Caco-2 (cell line): Measurements from ENCODE around the gene ISL2. TPM values are rescaled to one million over a fixed set of nuclear protein-coding genes. Genes with fewer than 3 reads are reported as not detected.

Experiments used
- BruUV-seq: library from RNA; stranded (reverse); fragments of 400-500 nt; replicated peaks from 2 replicates; lab custom pipeline; 2021; lab: Mats Ljungman, UMichigan
- CTCF ChIA-PET: fragments of 300-600 bp; sonication (Branson Sonifier 250); formaldehyde crosslinking; loops from one replicate; lab custom pipeline; 2022; ENCODE audit warnings: antibody characterized with exemption; lab: Charles Lee
- POLR2A ChIA-PET: fragments of 300-600 bp; sonication (Branson Sonifier 250); formaldehyde crosslinking; loops from one replicate; lab custom pipeline; 2022; ENCODE audit warnings: antibody characterized with exemption; lab: Charles Lee
- DNase-seq, 2 experiments: peaks; one replicate each; pipeline versions ENCODE4 v3.0.0 to v3.0.0-alpha.2; 2020 to 2022
- H3K27me3 ChIP-seq: replicated peaks from 2 replicates; pipeline ENCODE4 v1.6.0; 2011; ENCODE audit warnings: low read length; ENCODE audit not compliant: control insufficient read depth, insufficient read depth
- H3K36me3 ChIP-seq: 2 replicates; pipeline ENCODE4 v1.5.1; 2011; ENCODE audit warnings: low read length; ENCODE audit not compliant: control insufficient read depth, insufficient read depth
- H3K4me1 ChIP-seq: fragments of 250-450 bp; sonication (Bioruptor Pico); 2 replicates; pipeline ENCODE4 v1.5.1; 2020; ENCODE audit warnings: mild to moderate bottlenecking
- H3K4me3 ChIP-seq: 2 replicates; pipeline ENCODE4 v1.5.1; 2011; ENCODE audit warnings: low read depth, mild to moderate bottlenecking, control low read depth, low read length
- H3K9me3 ChIP-seq: fragments of 250-450 bp; sonication (Bioruptor Pico); 2 replicates; pipeline ENCODE4 v1.5.1; 2020; ENCODE audit warnings: mild to moderate bottlenecking, moderate library complexity
- H3K27ac Mint-ChIP-seq: one replicate; pipeline ENCODE4 v1.8.0; 2022; ENCODE audit warnings: mixed read lengths; ENCODE audit not compliant: unreplicated experiment
- H3K27me3 Mint-ChIP-seq: one replicate; pipeline ENCODE4 v1.8.0; 2022; ENCODE audit warnings: mixed read lengths; ENCODE audit not compliant: insufficient read depth, unreplicated experiment
- H3K36me3 Mint-ChIP-seq: one replicate; pipeline ENCODE4 v1.8.0; 2022; ENCODE audit warnings: mild to moderate bottlenecking, mixed read lengths; ENCODE audit not compliant: insufficient read depth, unreplicated experiment
- H3K4me1 Mint-ChIP-seq: one replicate; pipeline ENCODE4 v1.8.0; 2022; ENCODE audit warnings: low read depth, mixed read lengths; ENCODE audit not compliant: unreplicated experiment
- H3K4me3 Mint-ChIP-seq: one replicate; pipeline ENCODE4 v1.8.0; 2022; ENCODE audit warnings: mild to moderate bottlenecking, moderate library complexity, mixed read lengths; ENCODE audit not compliant: unreplicated experiment
- H3K9me3 Mint-ChIP-seq: one replicate; pipeline ENCODE4 v1.8.0; 2022; ENCODE audit warnings: mixed read lengths; ENCODE audit not compliant: unreplicated experiment
- CTCF ChIP-seq, 2 experiments: fragments of 200-600 bp in 1 of 2; IDR thresholded peaks; 1 replicate in 1 of 2; 2 replicates in 1 of 2; pipeline versions ENCODE4 v1.5.1 to v1.8.0; 2011 to 2022; ENCODE audit warnings: antibody characterized with exemption in 1 of 2, control low read depth in 1 of 2, inconsistent platforms in 1 of 2, low read depth in 1 of 2, low read length in 1 of 2, mild to moderate bottlenecking in 1 of 2, moderate library complexity in 1 of 2; ENCODE audit not compliant: insufficient read depth in 1 of 2, severe bottlenecking in 1 of 2, unreplicated experiment in 1 of 2
- intact Hi-C: fragments of 100-400 bp; cut with micrococcal nuclease; formaldehyde crosslinking; loops from one replicate; pipeline ENCODE4 v1.10.0; 2022; ENCODE audit not compliant: unreplicated experiment
- total RNA-seq: library from RNA; stranded (reverse); gene quantifications from 2 replicates; pipeline ENCODE4 v1.2.3, GENCODE V29; 2022

The ISL2 gene
- total RNA-seq, 1 experiment from 2014 or later = 11.0 TPM

- H3K36me3 ChIP-seq = no peaks in the 10 kb centered on the region
- no peaks in the 10 kb centered on the region for H3K9me3 Mint-ChIP-seq
- BruUV-seq = no TSS peak
- no peaks in the 10 kb centered on the region for H3K27me3 ChIP-seq
- H3K4me1 Mint-ChIP-seq = peaks cover 19% of the 10 kb centered on the region
- H3K4me3 ChIP-seq = no peak overlapping the region
- no peak for TF ChIP-seq CTCF (IDR thresholded peaks at IDR 0.05; ENCODE audit: insufficient read depth in 1 of 2, low read depth in 1 of 2, low read length in 1 of 2, severe bottlenecking in 1 of 2, unreplicated experiment in 1 of 2)
- H3K27ac Mint-ChIP-seq = no peak overlapping the region
- H3K4me1 ChIP-seq = peaks cover 18% of the 10 kb centered on the region
- intact Hi-C loops = no loop called here
- CTCF ChIA-PET = no interaction called here
- H3K9me3 ChIP-seq = no peaks in the 10 kb centered on the region
- no peaks in the 10 kb centered on the region for H3K27me3 Mint-ChIP-seq
- no peak for DNase-seq
- no peak overlapping the region for H3K4me3 Mint-ChIP-seq
- POLR2A ChIA-PET = no interaction called here
- peaks cover 49% of the 10 kb centered on the region for H3K36me3 Mint-ChIP-seq
Observed at GRCh38 chr15:76340803-76341365, 4.3 kb downstream of the ISL2 start.

- Mint-ChIP-seq H3K4me3 (no peak overlapping the region), H3K36me3 (peaks cover 46% of the 10 kb centered on the region), H3K27ac (no peak overlapping the region), H3K9me3 (no peaks in the 10 kb centered on the region), H3K27me3 (no peaks in the 10 kb centered on the region), H3K4me1 (peaks cover 19% of the 10 kb centered on the region)
- Histone ChIP-seq H3K4me1 (peaks cover 18% of the 10 kb centered on the region), H3K9me3 (no peaks in the 10 kb centered on the region), H3K36me3 (no peaks in the 10 kb centered on the region), H3K4me3 (no peak overlapping the region), H3K27me3 (no peaks in the 10 kb centered on the region)
- CTCF ChIA-PET = interaction anchor here (0.7 kb wide), 1 partner anchor 15 kb away, joined by 3 read pairs; no protein-coding TSS in a partner anchor
- no peak for DNase-seq
- no TSS peak for BruUV-seq
- TF ChIP-seq CTCF (IDR thresholded peaks at IDR 0.05; ENCODE audit: insufficient read depth in 1 of 2, low read depth in 1 of 2, low read length in 1 of 2, severe bottlenecking in 1 of 2, unreplicated experiment in 1 of 2) = no peak
- intact Hi-C loops = no loop called here
- POLR2A ChIA-PET = no interaction called here
Observed at GRCh38 chr15:76341366-76342057, 4.9 kb downstream of the ISL2 start.

- peaks cover 19% of the 10 kb centered on the region for H3K4me1 Mint-ChIP-seq
- intact Hi-C loops = no loop called here
- Histone ChIP-seq H3K4me1 (peaks cover 15% of the 10 kb centered on the region), H3K27me3 (no peaks in the 10 kb centered on the region), H3K36me3 (no peaks in the 10 kb centered on the region), H3K9me3 (no peaks in the 10 kb centered on the region), H3K4me3 (no peak overlapping the region)
- no peak overlapping the region for H3K4me3 Mint-ChIP-seq
- H3K36me3 Mint-ChIP-seq = peaks cover 41% of the 10 kb centered on the region
- no peaks in the 10 kb centered on the region for H3K27me3 Mint-ChIP-seq
- CTCF ChIA-PET = interaction anchor here (0.7 kb wide), 1 partner anchor 16 kb away, joined by 3 read pairs; no protein-coding TSS in a partner anchor
- no peak for DNase-seq
- TF ChIP-seq CTCF (IDR thresholded peaks at IDR 0.05; ENCODE audit: insufficient read depth in 1 of 2, low read depth in 1 of 2, low read length in 1 of 2, severe bottlenecking in 1 of 2, unreplicated experiment in 1 of 2) = no peak
- no TSS peak for BruUV-seq
- POLR2A ChIA-PET = no interaction called here
- no peaks in the 10 kb centered on the region for H3K9me3 Mint-ChIP-seq
- no peak overlapping the region for H3K27ac Mint-ChIP-seq
Observed at GRCh38 chr15:76342058-76342381, 5.4 kb downstream of the ISL2 start.
